ENCODE results near the gene ARPC4. TPM values are rescaled to one million over a fixed set of nuclear protein-coding genes. Genes with fewer than 3 reads are reported as not detected.

The ARPC4 gene
- total RNA-seq, 2 donors from 2014 or later: 150 to 153 TPM

DNA sequence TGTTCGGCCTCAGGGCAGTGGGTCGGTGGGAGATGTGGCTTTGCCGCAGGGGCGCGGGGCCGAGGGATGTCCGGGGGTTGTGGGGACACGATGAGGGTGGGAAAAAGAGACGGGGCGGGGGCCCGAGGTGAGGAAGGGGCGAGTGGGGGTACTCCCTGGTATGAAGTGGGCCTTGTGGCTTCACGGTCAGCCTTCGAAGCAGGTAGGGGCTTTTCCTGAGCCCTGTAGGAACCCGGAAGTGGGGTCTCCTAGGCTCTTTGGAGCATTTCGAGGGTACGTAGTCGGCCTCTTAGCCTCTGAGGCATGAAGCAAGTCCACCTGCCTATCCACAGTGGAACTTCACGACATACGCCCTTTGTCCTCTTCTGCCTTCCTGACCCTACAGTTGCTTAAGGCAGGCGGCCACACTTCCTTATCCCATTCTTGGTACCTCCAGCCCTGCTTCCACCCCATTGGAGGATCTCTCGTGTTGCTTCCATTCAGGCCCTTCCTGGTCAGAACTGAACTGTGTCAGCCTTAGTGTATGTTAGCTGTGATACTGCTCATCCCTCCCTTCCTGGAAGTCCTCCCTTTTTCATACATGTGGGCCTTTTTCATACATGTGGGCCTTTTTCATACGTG, 389 bp downstream of the ARPC4 start:
- H3K27me3 ChIP-seq (ENCODE audit: control insufficient read depth, insufficient read depth, low read length, poor library complexity, severe bottlenecking): no peaks in the 10 kb centered on the region
- peaks cover 48% of the 10 kb centered on the region for H3K36me3 Mint-ChIP-seq (ENCODE audit: low read depth)
- peak overlapping the region; percentile 99 for H3K27ac ChIP-seq (ENCODE audit: low read depth, low read length)
- H3K27ac Mint-ChIP-seq: peak overlapping the region; percentile 100
- no peak for DNase-seq
- H3K9me3 Mint-ChIP-seq: no peaks in the 10 kb centered on the region
- no peaks in the 10 kb centered on the region for H3K9me3 ChIP-seq (ENCODE audit: control insufficient read depth, low read length)
- no peaks in the 10 kb centered on the region for H3K27me3 Mint-ChIP-seq (ENCODE audit: insufficient read depth)
- peak overlapping the region; percentile 92 for H3K4me3 Mint-ChIP-seq
- peak overlapping the region; percentile 95 for H3K9ac ChIP-seq (ENCODE audit: extremely low read depth, low read length, poor library complexity, severe bottlenecking)
- WGBS, 2 experiments (ENCODE audit: insufficient coverage in 1 of 2, insufficient read length in 1 of 2): 1% methylated on average over 12 to 23 of the region's 23 CpGs
- TF ChIP-seq, protein P1, sequence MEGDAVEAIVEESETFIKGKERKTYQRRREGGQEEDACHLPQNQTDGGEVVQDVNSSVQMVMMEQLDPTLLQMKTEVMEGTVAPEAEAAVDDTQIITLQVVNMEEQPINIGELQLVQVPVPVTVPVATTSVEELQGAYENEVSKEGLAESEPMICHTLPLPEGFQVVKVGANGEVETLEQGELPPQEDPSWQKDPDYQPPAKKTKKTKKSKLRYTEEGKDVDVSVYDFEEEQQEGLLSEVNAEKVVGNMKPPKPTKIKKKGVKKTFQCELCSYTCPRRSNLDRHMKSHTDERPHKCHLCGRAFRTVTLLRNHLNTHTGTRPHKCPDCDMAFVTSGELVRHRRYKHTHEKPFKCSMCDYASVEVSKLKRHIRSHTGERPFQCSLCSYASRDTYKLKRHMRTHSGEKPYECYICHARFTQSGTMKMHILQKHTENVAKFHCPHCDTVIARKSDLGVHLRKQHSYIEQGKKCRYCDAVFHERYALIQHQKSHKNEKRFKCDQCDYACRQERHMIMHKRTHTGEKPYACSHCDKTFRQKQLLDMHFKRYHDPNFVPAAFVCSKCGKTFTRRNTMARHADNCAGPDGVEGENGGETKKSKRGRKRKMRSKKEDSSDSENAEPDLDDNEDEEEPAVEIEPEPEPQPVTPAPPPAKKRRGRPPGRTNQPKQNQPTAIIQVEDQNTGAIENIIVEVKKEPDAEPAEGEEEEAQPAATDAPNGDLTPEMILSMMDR (conservative IDR thresholded peaks at IDR 0.05): no peak
- peak overlapping the region; percentile 90 for H3K4me3 ChIP-seq (ENCODE audit: low read length)
- H3K4me1 Mint-ChIP-seq: peaks cover 11% of the 10 kb centered on the region
- H3K36me3 ChIP-seq (ENCODE audit: control insufficient read depth, insufficient read depth, low read length): peaks cover 49% of the 10 kb centered on the region
- H3K4me1 ChIP-seq (ENCODE audit: control insufficient read depth, insufficient read depth, low read length): no peaks in the 10 kb centered on the region

DNA sequence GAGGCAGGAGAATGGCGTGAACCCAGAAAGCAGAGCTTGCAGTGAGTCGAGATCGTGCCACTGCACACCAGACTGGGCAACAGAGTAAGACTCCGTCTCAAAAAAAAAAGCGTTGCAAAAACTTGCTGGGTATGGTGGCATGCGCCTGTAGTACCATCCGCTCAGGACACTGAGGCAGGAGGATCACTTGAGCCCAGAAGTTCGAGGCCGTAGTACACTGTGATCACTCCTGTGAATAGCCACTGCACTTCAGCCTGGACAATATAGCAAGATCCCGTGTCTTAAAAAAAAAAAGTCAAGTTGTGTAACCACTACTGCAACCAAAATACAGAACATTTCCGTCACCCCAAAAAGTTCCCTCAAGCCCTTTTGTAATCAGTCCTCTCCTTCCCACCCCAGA, 1.5 kb downstream of the ARPC4 start:
- Histone ChIP-seq H3K9ac (ENCODE audit: extremely low read depth, low read length, poor library complexity, severe bottlenecking) (no peak overlapping the region), H3K9me3 (ENCODE audit: control insufficient read depth, low read length) (no peaks in the 10 kb centered on the region), H3K4me1 (ENCODE audit: control insufficient read depth, insufficient read depth, low read length) (no peaks in the 10 kb centered on the region), H3K36me3 (ENCODE audit: control insufficient read depth, insufficient read depth, low read length) (peaks cover 54% of the 10 kb centered on the region), H3K27me3 (ENCODE audit: control insufficient read depth, insufficient read depth, low read length, poor library complexity, severe bottlenecking) (no peaks in the 10 kb centered on the region), H3K4me3 (ENCODE audit: low read length) (no peak overlapping the region), H3K27ac (ENCODE audit: low read depth, low read length) (no peak overlapping the region)
- no peak for DNase-seq
- Mint-ChIP-seq H3K4me1 (peaks cover 11% of the 10 kb centered on the region), H3K9me3 (no peaks in the 10 kb centered on the region), H3K27me3 (ENCODE audit: insufficient read depth) (no peaks in the 10 kb centered on the region), H3K4me3 (peak overlapping the region; percentile 92), H3K36me3 (ENCODE audit: low read depth) (peaks cover 44% of the 10 kb centered on the region), H3K27ac (peak overlapping the region; percentile 27)
- WGBS, 2 experiments (ENCODE audit: insufficient coverage in 1 of 2, insufficient read length in 1 of 2): 96% methylated on average over 9 to 11 of the region's 11 CpGs
- TF ChIP-seq, protein P1 (conservative IDR thresholded peaks at IDR 0.05): no peak

DNA sequence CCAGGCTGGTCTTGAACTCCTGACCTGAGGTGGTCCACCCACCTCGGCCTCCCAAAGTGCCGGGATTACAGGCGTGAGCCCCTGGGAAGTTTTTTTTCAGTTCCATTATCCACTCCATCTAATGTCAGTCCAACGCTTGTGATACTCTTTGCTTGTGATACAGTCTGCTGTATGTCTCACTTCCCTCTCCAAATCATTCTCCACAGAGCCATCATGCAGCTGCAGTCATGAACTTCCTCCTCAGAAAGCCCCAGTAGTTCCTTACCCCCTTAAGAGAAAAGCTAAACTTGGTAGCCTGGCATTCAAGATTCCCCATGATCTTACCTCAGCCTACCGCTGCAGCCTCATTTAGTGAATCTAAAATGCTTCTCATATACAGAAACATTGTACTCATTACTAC, 2.3 kb downstream of the ARPC4 start:
- no peaks in the 10 kb centered on the region for H3K27me3 ChIP-seq (ENCODE audit: control insufficient read depth, insufficient read depth, low read length, poor library complexity, severe bottlenecking)
- Mint-ChIP-seq H3K4me1 (peaks cover 11% of the 10 kb centered on the region), H3K27me3 (ENCODE audit: insufficient read depth) (no peaks in the 10 kb centered on the region), H3K36me3 (ENCODE audit: low read depth) (peaks cover 44% of the 10 kb centered on the region), H3K9me3 (no peaks in the 10 kb centered on the region), H3K4me3 (no peak overlapping the region), H3K27ac (peak overlapping the region; percentile 75)
- H3K9me3 ChIP-seq (ENCODE audit: control insufficient read depth, low read length): no peaks in the 10 kb centered on the region
- H3K4me3 ChIP-seq (ENCODE audit: low read length): no peak overlapping the region
- no peak overlapping the region for H3K27ac ChIP-seq (ENCODE audit: low read depth, low read length)
- no peaks in the 10 kb centered on the region for H3K4me1 ChIP-seq (ENCODE audit: control insufficient read depth, insufficient read depth, low read length)
- TF ChIP-seq, protein P1 (conservative IDR thresholded peaks at IDR 0.05): no peak
- 85 to 93% methylated on average over 2 to 5 of the region's 5 CpGs for WGBS, 2 experiments (ENCODE audit: insufficient coverage in 1 of 2, insufficient read length in 1 of 2)
- no peak for DNase-seq
- H3K36me3 ChIP-seq (ENCODE audit: control insufficient read depth, insufficient read depth, low read length): peaks cover 54% of the 10 kb centered on the region
- no peak overlapping the region for H3K9ac ChIP-seq (ENCODE audit: extremely low read depth, low read length, poor library complexity, severe bottlenecking)
